ENCODE measurements around the gene EMC6. TPM values are rescaled to one million over a fixed set of nuclear protein-coding genes. Genes with fewer than 3 reads are reported as not detected.

EMC6 gene
- total and polyA plus RNA-seq, 8 donors = 12.1 to 34.6 (median 16.4) TPM

- Histone ChIP-seq H3K27ac (no peak overlapping the region), H3K27me3 (no peaks in the 10 kb centered on the region), H3K4me1 (no peaks in the 10 kb centered on the region), H3K9me3 (no peaks in the 10 kb centered on the region), H3K4me3 (no peak overlapping the region), H3K36me3 (peaks cover 4 to 38% (median 11%) of the 10 kb centered on the region in 3 donors)
- ATAC-seq = no peak
- intact Hi-C loops (cut with DNase I) = no loop called here
- DNase-seq = no peak
- FAIRE-seq = no peak
- 80 to 83% methylated on average over 11 of the region's 11 CpGs for WGBS, 2 donors
- no peak for TF ChIP-seq CTCF (IDR thresholded peaks at IDR 0.05)
Observed at GRCh38 chr17:3627769-3628167, 40.8 kb upstream of the EMC6 start.

- Histone ChIP-seq H3K4me3 (no peak overlapping the region), H3K27ac (no peak overlapping the region), H3K9me3 (no peaks in the 10 kb centered on the region), H3K36me3 (peaks cover 0 to 19% (median 0%) of the 10 kb centered on the region in 3 donors), H3K27me3 (no peaks in the 10 kb centered on the region), H3K4me1 (peaks cover 0 to 5% (median 0%) of the 10 kb centered on the region in 3 donors)
- DNase-seq (no peak), FAIRE-seq (no peak), ATAC-seq (peak in 1 of 4 donors; percentile 19)
- WGBS, 2 donors = 90 to 96% methylated on average over 10 of the region's 10 CpGs
- intact Hi-C loops (cut with DNase I) = no loop called here
- no peak for TF ChIP-seq CTCF (IDR thresholded peaks at IDR 0.05)
Observed at GRCh38 chr17:3630781-3631180, 37.8 kb upstream of the EMC6 start.

- no peak for TF ChIP-seq CTCF (IDR thresholded peaks at IDR 0.05)
- intact Hi-C loops (cut with DNase I) = no loop called here
- ATAC-seq (no peak), FAIRE-seq (no peak), DNase-seq (no peak)
- Histone ChIP-seq H3K9me3 (no peaks in the 10 kb centered on the region), H3K36me3 (peaks cover 0 to 19% (median 0%) of the 10 kb centered on the region in 3 donors), H3K4me3 (no peak overlapping the region), H3K27ac (no peak overlapping the region), H3K4me1 (peaks cover 0 to 5% (median 0%) of the 10 kb centered on the region in 3 donors), H3K27me3 (no peaks in the 10 kb centered on the region)
- WGBS, 2 donors = 95 to 100% methylated on average over 7 of the region's 7 CpGs
Observed at GRCh38 chr17:3632287-3632686, 36.3 kb upstream of the EMC6 start.

- H3K9me3 ChIP-seq = no peaks in the 10 kb centered on the region
- H3K4me1 ChIP-seq = peaks cover 2 to 20% (median 5%) of the 10 kb centered on the region in 3 donors
- FAIRE-seq = no peak
- peak overlapping the region; percentile 94 to 99 (median 98) for H3K27ac ChIP-seq
- H3K36me3 ChIP-seq = no peaks in the 10 kb centered on the region
- no peaks in the 10 kb centered on the region for H3K27me3 ChIP-seq
- intact Hi-C loops (cut with DNase I) = no loop called here
- H3K4me3 ChIP-seq = peak overlapping the region; percentile 82 to 99 (median 98)
- DNase-seq = peak in 1 of 6 donors; percentile 52
- ATAC-seq = peak in 2 of 4 donors; percentile 2 to 4
- no peak for TF ChIP-seq CTCF (IDR thresholded peaks at IDR 0.05)
- 8 to 12% methylated on average over 33 to 38 of the region's 38 CpGs for WGBS, 2 donors
Observed at GRCh38 chr17:3635474-3636153, 33.0 kb upstream of the EMC6 start.
